ENCODE measurements around the gene CMTM5.
"Not testable (repeated sequence)": the region's sequence is repeated elsewhere in the genome, so short reads cannot be mapped to it uniquely, and the experiment has no call there.

Gene CMTM5

GRCh38 chr14:23399136-23399535 is 22.3 kb downstream of the CMTM5 start:
- DNase-seq (ENCODE audit: low read depth), result no peak

GRCh38 chr14:23399591-23399990 is 22.7 kb downstream of the CMTM5 start:
- DNase-seq (ENCODE audit: low read depth), result no peak

GRCh38 chr14:23400496-23401149 is 23.8 kb downstream of the CMTM5 start:
- DNase-seq (ENCODE audit: low read depth), result not testable (repeated sequence)

- no peak for DNase-seq (ENCODE audit: low read depth)
Measured at GRCh38 chr14:23401291-23401690, 24.4 kb downstream of the CMTM5 start.

- DNase-seq (ENCODE audit: low read depth), result no peak
Measured at GRCh38 chr14:23402296-23403138, 25.7 kb downstream of the CMTM5 start.

GRCh38 chr14:23403139-23403438 is 26.2 kb downstream of the CMTM5 start:
- DNase-seq (ENCODE audit: low read depth), result no peak

GRCh38 chr14:23403908-23404307 is 27.1 kb downstream of the CMTM5 start:
- DNase-seq (ENCODE audit: low read depth), result no peak

- no peak for DNase-seq (ENCODE audit: low read depth)
Measured at GRCh38 chr14:23404331-23404900, 27.6 kb downstream of the CMTM5 start.

- no peak for DNase-seq (ENCODE audit: low read depth)
Measured at GRCh38 chr14:23405096-23405495, 28.2 kb downstream of the CMTM5 start.

GRCh38 chr14:23405516-23406025 is 28.7 kb downstream of the CMTM5 start:
- no peak for DNase-seq (ENCODE audit: low read depth)

- no peak for DNase-seq (ENCODE audit: low read depth)
Measured at GRCh38 chr14:23406244-23406643, 29.4 kb downstream of the CMTM5 start.

- DNase-seq (ENCODE audit: low read depth), result no peak
Measured at GRCh38 chr14:23406725-23407355, 30.0 kb downstream of the CMTM5 start.

- DNase-seq (ENCODE audit: low read depth), result no peak
Measured at GRCh38 chr14:23407516-23408306, 30.9 kb downstream of the CMTM5 start, which contains the start of gene MYH6. Gene MYH6 (minus strand): TSS chr14:23408273. CDS start chr14:23407223, 1,050 bp downstream.

GRCh38 chr14:23408307-23408630 is 31.4 kb downstream of the CMTM5 start:
- no peak for DNase-seq (ENCODE audit: low read depth)

GRCh38 chr14:23409475-23409874 is 32.6 kb downstream of the CMTM5 start:
- DNase-seq (ENCODE audit: low read depth), result no peak

GRCh38 chr14:23409966-23410635 is 33.3 kb downstream of the CMTM5 start:
- DNase-seq (ENCODE audit: low read depth), result no peak

- DNase-seq (ENCODE audit: low read depth), result no peak
Measured at GRCh38 chr14:23411563-23412525, 35.0 kb downstream of the CMTM5 start.

GRCh38 chr14:23413681-23414080 is 36.8 kb downstream of the CMTM5 start:
- no peak for DNase-seq (ENCODE audit: low read depth)

- no peak for DNase-seq (ENCODE audit: low read depth)
Measured at GRCh38 chr14:23414254-23414653, 37.4 kb downstream of the CMTM5 start.

Data from stimulated activated CD8-positive, alpha-beta memory T cell treated with anti-CD3 and anti-CD28 coated beads, Interleukin-15, amount 100 ng/mL, for 1 hour (primary cell).